GM19023 (cell line): ENCODE measurements around the gene PRR5.
"Not testable (repeated sequence)": the region's sequence is repeated elsewhere in the genome, so short reads cannot be mapped to it uniquely, and the experiment has no call there.

ENCODE experiments used
- ATAC-seq: cut with Tn5 transposase; IDR thresholded peaks from one replicate; pipeline ENCODE4 v1.9.1; 2021; ENCODE audit warnings: mild to moderate bottlenecking, moderate library complexity; ENCODE audit not compliant: unreplicated experiment

Gene PRR5

DNA sequence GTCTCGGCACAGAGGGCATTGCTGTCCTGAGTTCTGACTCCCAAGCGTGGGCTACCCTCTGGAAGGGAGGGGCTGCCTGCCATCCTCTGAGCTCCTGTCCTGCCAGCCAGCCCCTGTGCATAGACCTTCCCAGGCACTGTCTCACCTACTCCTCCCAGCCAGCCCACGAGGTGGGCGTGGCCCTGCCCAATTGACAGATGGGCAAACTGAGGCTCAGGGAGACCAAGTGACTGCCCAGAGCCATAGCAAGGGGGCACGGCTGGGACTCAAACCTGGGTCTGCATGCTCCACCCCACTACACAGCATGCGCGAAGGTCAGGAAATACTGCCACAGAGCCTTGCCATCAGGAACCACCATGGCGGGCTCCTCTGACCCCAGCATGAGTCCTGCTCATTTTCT is 29.4 kb upstream of the PRR5 start:
- ATAC-seq: no peak

DNA sequence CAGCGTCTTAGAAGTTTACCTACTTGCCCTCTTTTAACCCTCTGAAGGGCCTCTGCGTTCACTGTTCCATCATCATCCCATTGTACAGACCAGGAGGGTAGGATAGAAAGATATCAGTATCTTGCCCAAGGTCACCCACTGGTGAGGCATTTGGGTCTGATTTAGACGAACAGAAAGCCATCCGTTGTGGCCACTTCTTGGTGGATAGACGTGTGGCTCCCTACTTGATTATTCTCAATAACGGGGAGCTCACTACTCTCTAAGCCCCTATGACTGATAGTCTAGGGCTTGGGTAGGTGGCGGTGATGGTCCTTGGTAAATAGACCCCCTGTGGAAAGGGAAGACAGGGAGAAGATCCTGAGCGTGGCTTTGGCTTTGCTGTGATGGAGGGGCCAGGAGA is 28.6 kb upstream of the PRR5 start:
- no peak for ATAC-seq

GRCh38 chr22:44676066-44676440 is 26.0 kb upstream of the PRR5 start:
- ATAC-seq: not testable (repeated sequence)

DNA sequence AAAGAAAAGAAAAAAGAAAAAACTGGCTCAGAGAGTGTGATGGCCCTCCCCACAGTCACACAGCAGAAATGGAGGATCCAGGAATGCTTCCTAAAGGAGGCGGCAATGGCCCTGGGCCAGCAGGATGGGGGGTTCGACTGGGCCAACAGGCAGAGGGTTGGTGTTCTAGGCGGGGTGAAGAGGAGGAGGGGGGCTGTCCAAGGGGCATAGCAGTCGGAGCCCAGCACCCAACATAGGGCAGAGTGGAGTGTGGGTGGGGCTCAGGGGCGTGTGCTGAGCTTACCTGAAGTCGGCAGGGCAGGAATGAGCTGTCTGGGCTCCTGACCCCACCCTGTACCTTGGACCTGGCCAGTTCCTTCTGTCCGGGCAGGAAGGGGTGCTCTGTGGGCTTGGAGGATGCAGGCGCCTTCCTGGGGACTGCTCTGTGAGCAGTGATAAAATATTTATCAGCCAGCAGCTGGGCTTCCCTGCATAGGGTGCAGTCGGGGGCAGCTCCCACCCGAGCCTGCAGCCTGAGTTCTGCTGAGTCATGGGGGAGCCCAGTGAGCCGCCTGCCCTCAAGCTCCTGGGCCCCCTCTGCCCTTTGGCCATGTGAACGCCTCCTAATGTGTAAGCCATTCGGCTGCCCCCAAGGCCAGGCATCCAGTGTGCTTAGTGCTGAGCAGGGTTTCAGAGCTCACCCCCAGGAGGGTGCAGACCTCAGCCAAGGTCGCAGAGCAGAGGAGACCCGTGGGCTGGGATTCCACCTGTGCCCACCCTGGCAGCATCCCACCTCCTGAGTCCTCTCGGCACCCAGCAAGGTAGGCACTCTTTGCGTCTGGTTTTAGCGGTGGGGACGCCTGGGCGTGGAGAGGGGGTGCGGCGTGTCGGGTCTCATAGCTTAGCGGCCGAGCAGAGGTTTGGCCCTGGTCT is 25.3 kb upstream of the PRR5 start:
- ATAC-seq: no peak

DNA sequence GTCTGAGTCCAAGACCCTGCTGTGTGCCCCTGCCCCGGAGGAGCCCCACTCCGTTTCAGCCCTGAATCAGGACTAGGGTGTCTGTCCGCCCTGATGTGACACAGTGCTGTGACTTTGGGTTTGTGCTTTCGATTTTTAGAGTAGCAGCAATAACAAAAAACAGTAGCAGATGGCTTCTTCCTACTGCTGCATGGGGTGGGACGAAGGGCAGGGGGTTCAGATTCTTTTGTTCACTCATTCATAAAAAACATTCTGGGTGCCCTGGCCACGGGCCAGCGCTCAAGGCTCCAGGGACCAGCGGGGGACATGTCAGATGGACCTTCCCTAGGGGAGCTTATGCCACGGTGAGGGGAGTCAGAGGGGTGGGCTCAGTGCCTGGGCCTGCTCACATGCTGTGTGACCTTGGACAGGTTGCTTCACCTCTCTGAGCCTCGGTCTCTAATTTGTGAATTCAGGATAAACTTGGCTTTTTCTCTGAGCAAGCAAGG is 24.6 kb upstream of the PRR5 start:
- ATAC-seq: no peak

DNA sequence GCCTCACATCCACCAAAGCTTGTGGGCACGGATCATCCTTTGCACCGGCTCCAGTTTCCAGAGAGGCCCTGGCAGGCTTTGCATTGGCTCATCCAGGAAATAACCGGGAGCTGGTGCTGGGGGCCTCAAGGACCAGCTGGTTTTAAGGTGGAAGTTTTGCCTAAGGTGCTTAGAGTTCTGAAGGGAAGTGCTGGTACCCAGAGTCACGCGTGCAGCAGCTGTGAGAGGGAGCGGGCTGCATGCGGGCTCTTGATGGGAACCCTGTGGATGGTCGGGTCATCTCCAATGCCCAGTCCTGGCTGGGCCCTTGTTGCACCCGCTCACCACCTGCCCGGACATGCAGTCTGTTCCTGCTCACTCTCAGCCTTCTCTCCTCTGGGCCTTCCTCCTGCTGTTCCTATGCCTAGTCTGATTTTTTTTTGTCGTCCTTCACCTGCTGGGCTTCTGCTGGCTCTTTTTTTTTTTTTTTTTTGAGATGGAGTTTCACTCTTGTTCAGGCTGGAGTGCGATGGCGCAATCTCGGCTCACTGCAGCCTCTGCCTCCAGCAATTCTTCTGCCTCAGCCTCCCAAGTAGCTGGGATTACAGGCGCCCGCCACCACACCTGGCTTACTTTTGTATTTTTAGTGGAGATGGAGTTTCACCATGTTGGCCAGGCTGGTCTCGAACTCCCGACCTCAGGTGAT is 24.0 kb upstream of the PRR5 start:
- no peak for ATAC-seq

DNA sequence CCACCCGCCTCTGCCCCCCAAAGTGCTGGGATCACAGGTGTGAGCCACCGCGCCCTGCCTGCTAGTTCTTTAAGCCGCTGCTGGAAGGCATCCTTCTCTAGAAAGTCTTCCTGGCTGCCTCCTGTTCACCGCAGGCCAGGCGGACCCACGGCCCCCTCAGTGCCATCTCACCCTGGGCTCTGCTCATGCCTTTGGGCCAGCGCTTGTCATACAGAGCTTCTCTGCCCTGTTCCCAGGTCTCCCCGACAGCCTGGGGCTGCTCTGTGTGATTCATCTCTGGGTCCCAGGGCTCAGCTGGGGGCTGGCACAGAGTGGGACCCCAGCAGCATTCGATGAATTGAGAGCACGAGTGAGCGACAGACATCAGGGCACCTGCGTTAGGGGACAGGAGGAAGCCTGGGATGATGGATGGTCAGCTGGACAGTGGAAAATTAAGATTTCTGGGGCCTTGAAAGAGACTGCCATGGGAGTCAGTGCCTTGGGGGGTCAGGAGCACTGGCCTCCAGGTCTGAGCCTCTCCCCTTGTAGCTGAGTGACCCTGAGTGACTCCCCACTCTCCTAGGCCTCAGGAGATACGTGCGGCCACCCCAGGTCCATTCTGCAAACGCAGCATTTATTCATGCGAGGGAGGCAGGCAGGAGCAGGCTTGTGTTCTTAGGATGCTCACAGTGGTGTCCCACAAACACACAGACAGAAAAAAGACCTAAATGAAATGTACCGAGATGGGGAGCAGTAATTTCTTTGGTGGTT is 23.3 kb upstream of the PRR5 start:
- no peak for ATAC-seq

DNA sequence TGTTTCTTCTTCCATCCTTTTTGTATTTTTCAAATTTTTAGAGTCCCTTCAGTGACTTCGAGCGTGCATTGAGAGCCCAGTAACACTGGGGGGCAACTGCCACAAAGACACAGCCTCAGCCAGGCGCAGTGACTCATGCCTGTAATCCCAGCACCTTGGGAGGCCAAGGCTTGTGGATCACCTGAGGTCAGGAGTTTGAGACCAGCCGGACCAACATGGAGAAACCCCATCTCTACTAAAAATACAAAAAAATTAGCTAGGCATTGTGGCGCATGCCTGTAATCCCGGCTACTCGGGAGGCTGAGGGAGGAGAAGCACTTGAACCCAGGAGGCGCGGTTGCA is 22.7 kb upstream of the PRR5 start:
- not testable (repeated sequence) for ATAC-seq

DNA sequence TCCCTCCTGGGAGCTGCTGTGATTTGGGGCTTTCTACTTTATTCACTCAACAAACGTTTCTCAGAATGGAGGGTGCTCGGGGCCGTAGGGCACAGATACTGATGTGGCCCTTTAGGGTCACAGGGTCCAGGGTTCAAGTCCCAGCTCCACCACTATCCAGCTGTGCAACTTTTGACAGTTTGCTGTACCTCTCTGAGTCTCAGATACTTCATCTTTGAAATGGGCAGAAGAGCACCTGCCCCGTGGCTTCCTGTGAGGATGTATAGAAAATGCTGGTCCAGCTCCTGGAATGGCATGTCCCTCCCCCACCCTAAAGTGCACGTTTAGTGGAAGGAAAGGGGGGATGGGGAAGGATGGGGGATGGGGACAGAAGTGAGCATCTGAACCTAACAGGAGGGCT is 21.9 kb upstream of the PRR5 start:
- no peak for ATAC-seq

GRCh38 chr22:44680481-44680894 is 21.5 kb upstream of the PRR5 start:
- no peak for ATAC-seq

- no peak for ATAC-seq
Measured at GRCh38 chr22:44682556-44683168, 19.3 kb upstream of the PRR5 start.

DNA sequence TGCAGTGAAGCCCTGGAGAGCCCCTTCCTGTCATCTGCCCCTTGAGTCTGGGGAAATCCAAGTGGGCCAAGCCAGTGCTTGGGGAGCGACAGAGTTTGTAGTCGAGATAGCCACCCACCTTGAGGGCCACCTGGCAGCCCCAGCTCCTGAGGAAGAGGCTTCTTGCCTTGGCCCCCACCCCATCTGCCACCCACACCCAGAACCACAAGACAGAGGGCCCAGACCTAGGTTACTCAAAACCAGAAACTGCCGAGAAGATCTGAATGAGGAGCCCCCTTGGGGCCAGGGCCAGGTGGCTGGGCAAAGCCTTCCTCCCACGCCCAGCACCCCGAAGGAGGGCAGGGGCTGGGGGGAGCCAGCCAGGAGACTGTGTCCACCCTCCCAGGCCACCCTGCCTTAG is 18.8 kb upstream of the PRR5 start:
- no peak for ATAC-seq

DNA sequence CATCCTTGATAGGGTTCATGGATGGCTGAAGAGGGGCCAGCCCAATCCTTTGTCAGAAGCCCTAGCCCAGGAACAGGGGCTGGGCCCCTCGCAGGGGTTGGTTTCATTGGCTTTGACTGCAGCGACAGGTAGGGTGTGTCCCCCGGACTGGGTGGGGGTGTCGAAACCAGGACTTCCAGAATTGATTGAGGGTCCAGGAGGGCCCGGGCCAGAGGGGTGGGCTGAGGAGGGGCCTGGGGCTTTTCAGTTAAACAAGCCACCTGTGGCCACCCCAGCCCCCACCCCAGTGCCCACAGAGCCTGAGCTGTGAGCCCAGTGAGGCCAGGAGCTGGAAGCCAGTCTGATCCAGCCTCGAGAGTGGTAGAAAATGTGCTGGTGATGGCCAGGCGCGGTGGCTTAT is 18.1 kb upstream of the PRR5 start:
- ATAC-seq: no peak

DNA sequence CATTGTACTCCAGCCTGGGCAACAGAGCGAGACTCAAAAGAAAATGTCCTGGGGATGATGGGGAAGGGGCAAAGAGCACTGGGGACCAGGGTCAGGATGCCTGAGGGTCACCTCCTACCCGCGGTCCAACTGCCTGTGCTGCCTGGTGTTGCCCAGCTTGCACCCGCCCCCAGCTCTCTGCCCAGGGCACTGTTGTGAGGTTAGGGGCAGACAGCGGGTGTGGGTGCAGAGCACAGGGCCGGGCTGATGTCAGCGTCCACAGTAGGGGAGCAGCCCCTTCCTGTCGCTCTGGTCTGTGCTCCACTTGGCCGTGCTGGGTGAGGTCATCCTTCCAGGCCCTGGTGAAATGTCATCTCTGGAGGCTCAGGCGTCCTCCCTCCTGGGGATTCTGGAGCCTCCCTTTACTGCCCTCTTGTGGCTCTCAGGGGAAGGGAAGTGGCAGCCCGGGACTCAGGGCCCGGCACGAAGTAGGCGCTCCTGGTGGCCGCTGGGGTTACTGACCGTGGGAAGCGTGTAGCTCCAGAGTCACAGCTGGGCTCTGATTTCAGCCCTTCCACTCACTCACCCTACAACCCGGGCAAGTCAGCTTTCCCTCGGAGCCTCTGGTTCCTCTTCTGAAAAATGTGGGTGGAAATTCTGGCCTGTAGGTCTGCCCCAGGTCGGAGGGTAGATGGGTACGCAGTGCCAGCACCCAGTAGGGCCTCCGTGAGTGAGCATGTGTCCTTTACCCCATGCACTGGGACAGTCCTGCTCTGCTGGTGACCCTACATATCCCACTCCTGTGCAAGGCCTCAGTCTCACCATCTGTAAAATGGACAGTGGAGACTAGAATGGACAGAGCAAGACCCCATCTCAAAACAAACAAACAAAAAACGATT is 17.3 kb upstream of the PRR5 start:
- peak; percentile 50 for ATAC-seq

- ATAC-seq: no peak
Measured at GRCh38 chr22:44685384-44686056, 16.5 kb upstream of the PRR5 start.

GRCh38 chr22:44686873-44687600 is 15.0 kb upstream of the PRR5 start:
- ATAC-seq: no peak

DNA sequence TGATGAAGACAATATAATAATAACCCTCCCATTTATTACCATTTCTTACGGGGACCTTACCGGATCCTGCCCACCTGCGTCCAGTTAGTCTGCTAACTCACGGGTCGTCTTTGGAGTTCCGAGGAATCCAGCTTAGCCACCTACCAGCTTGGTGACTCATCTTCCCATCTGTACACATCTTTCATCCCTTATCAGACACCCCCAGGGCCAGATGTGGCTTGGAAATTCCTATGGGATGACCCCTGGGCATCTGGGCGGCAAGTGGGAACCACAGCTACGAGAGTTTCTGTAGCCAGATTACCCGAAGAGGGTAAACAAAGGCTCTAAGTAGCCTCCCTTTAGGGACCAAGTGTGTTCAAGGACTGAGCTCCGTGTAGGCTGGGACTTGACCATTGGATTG is 12.8 kb upstream of the PRR5 start:
- no peak for ATAC-seq

DNA sequence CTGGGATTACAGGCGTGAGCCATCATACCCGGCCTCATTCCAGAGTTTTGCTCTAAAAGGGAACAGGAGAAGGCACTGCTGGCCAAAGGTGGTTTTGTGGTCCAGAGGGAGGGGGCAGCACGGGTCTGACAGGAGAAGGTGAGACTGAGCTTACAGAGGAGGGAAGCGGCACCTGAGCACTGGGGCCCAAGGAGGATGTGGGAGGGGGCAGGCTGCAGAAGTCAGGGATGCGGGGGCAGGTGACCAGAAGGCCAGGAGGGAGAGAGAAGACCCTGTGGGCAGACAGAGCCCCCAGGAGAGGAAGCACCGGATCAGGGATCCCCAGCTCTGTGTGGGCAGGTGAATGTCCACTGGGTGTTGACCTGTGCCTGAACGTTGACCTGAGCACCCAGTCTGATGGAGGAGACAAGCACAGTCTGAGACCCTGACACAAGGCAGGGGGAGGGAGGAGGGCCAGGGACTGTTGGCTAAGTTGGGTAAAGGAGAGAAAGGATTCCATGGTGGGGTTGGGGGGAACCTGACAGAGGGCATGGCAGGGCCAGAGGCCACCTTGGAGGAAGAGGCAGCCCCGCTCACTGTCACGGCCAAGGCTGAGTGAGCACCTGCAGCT is 12.0 kb upstream of the PRR5 start:
- no peak for ATAC-seq
